Measurements from ENCODE around the gene AEBP1.

The AEBP1 gene

DNA sequence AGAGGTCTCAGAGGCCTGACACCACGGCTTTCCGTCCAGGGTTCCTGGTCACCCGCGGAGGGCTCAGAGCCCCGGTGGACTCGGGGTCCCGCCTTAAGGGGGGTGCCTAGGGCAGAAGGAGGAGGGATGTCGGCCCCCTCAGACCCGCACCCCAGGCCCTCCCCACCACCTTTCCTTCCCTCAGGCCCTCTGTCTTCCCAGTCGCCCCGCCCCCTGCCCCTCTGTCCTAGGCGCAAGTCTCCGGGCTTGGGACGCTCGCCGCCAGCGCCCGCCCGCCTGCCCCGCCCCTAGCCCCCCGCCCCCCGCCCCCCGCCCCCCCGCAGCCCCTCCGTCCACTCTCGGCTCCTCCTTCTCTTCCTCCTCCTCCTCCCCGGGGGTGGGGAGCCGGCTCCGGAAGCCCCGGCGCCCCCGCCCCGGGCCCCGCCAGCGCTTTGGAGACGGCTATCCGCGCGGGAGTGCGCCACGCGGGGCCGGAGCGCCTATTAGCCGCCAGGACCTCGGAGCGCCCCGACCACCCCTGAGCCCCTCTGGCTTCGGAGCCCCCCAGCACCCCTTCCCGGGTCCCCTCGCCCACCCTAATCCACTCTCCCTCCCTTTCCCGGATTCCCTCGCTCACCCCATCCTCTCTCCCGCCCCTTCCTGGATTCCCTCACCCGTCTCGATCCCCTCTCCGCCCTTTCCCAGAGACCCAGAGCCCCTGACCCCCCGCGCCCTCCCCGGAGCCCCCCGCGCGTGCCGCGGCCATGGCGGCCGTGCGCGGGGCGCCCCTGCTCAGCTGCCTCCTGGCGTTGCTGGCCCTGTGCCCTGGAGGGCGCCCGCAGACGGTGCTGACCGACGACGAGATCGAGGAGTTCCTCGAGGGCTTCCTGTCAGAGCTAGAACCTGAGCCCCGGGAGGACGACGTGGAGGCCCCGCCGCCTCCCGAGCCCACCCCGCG, at the start of gene AEBP1:
Gene AEBP1 (plus strand): TSS at position 423 of the 937 bp plus-strand sequence. CDS start 321 bp downstream, at position 744.
- DNase-seq, result no peak

DNA sequence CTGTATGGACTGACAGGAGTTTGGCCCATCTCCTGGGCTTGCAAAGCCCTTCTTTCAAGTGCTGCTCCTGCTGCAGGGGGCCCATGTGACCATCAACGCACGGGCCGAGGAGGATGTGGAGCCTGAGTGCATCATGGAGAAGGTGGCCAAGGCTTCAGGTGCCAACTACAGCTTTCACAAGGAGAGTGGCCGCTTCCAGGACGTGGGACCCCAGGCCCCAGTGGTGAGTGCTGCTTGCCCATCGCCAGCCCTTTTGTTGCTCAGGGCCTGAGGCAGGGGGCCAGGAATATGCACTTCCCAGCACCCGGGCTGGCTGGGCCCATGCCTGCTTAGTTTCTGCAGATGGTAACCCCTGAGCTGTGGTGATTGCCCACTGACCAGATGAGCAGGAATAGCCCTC, 47.5 kb upstream of the AEBP1 start:
- no peak for DNase-seq

DNA sequence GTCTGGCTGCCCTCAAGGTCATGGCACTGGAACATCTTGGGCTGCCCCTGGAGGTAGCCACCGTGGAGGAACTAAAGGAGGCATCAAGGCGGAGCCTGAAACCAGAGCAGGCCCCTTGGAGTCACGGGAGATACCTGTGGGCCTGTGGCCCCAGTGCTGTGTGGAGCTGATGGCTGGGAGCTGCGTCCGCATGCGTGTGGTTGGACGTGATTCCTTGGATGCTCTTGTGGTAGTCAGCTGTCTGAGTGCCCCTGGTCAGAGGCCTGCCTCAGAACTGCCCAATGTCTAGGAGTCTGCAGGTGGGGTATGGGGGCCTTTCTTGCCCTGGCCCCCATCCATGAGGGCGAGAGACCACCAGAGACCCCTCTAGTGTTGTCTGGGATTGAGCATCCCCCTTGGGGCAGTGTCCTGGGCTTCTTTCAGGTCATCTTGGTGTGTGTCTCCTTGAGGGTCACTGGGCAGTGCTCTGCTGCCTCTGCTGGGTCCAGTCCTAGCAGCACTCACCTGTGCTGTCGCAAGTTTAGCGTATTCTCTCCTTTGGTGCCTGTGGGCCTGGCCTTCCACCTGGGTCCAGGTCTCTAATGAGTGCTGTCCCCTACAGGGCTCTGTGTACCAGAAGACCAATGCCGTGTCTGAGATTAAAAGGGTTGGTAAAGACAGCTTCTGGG, 46.8 kb upstream of the AEBP1 start:
- DNase-seq, result no peak

DNA sequence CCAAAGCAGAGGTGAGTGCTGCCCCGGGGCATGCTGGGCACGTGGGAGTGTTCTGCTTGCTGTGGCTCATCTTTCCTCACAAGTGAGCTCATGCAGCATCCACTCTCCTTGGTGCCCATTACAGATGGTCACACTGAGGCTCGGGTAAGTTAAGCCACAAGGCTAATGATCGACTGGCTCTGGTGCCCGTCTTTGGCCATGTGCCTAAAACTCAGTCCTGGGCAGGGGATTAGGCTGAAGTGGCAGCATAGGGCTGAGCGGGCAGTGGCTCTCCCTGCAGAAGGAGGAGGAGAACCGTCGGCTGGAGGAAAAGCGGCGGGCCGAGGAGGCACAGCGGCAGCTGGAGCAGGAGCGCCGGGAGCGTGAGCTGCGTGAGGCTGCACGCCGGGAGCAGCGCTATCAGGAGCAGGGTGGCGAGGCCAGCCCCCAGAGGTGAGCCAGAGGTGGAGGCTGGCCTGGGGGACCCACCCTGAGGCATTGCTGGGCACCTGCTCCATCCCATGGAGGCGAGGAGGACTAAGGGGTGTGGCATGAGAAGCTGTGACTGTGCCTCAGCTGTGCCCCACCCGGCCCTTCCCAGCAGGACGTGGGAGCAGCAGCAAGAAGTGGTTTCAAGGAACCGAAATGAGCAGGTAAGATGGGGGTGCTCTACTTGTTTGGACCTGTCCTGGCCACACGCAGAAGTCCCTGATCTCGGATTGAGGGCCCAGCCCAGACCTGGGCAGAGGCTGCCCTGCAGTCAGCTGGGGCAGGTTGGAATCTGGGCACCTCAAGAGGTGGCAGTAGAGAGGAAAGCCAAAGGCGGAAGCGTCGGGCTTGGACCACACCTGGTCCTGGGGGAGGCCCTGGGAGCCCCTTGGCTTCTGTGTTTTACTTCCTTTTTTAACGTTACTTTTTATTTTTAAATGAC, 46.0 kb upstream of the AEBP1 start:
- DNase-seq, result no peak

- no peak for DNase-seq
These were observed 45.4 kb upstream of the AEBP1 start for GRCh38 chr7:44058759-44059218.

- DNase-seq, result no peak
These were observed 44.7 kb upstream of the AEBP1 start for GRCh38 chr7:44059219-44060090.

- no peak for DNase-seq
These were observed 43.8 kb upstream of the AEBP1 start for GRCh38 chr7:44060091-44060947.

DNA sequence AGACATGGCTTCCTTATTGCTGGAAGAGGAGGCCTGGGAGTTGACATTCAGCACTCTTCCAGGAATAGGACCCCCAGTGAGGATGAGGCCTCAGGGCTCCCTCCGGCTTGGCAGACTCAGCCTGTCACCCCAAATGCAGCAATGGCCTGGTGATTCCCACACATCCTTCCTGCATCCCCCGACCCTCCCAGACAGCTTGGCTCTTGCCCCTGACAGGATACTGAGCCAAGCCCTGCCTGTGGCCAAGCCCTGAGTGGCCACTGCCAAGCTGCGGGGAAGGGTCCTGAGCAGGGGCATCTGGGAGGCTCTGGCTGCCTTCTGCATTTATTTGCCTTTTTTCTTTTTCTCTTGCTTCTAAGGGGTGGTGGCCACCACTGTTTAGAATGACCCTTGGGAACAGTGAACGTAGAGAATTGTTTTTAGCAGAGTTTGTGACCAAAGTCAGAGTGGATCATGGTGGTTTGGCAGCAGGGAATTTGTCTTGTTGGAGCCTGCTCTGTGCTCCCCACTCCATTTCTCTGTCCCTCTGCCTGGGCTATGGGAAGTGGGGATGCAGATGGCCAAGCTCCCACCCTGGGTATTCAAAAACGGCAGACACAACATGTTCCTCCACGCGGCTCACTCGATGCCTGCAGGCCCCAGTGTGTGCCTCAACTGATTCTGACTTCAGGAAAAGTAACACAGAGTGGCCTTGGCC, 43.0 kb upstream of the AEBP1 start:
- DNase-seq, result no peak

GRCh38 chr7:44061645-44062179, 42.4 kb upstream of the AEBP1 start:
- no peak for DNase-seq

DNA sequence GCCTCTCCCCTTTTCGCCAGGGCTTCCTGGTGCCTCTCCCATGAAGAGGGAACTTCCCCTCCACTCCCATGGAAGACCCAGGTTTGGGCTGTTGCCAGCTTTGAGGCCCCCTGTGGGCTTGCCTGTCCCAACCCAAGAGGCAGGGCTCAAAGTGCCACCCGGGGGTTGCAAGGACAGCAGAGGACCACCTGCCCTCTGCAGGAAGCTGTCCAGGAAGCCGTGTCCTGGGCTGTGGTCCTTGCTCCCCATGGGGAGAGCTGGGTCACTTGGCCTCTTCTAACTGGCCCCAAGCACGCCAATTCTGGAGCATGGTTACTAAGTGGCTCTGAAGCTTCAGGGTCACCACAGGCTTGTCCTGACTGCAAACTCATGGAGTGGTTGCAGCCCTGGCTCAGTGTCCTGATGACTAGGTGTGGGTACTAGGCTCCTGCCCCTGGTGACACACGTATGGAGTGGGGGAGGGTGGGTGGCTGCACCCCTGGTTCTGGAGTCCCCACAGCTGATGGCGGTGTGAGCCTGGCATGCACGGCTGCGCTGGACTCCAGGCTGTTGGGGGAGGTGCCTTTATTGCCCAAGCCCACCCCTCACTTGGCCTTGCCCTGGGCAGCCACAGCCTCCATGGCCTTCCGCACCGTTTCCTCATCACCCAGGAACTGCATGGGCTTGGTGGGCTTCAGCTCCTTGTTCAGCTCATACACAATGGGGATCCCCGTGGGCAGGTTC, 41.8 kb upstream of the AEBP1 start:
- DNase-seq, result no peak

GRCh38 chr7:44062903-44063295, 41.2 kb upstream of the AEBP1 start:
- DNase-seq, result no peak

- no peak for DNase-seq
These were observed 40.6 kb upstream of the AEBP1 start for GRCh38 chr7:44063547-44063893.

- no peak for DNase-seq
These were observed 40.1 kb upstream of the AEBP1 start for GRCh38 chr7:44063894-44064651.

- no peak for DNase-seq
These were observed 39.2 kb upstream of the AEBP1 start for GRCh38 chr7:44064791-44065430.

DNA sequence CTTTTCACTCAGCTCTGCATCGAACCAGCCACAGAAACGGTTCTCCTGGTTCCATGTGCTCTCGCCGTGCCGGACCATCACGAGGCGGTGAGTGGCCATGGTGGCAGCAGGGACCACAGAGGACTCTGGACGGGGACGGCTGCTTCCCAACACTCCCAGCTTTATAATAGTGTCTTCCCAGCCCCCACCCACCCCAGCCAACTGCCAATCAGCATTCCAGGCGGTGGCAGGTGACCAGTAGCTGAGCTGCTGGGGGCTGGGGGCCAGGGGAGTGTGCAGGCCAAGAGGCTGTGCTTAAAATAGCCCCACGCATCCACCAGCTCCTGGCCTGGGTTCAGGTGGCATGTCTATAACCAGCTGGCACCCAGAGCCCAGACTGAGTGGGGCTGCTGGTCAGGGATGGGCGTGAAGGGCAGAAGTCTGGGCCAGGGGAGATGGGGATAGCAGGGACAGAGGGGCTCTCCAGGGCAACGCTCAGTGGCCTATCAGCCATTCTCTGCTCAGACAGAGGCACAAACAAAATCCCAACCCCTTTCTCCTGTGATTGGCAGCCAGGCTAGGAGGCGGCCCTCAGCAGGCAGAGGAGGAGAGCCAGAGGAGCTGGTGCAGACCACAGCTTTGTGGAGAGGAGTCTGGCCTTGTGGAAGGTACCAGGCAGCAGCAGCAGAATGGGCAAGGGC, 38.6 kb upstream of the AEBP1 start, which contains the start of gene PGAM2:
Gene PGAM2 (minus strand): TSS at position 137 of the 680 bp plus-strand sequence. CDS start 38 bp downstream, at position 99.
- peak; percentile 41 for DNase-seq

DNA sequence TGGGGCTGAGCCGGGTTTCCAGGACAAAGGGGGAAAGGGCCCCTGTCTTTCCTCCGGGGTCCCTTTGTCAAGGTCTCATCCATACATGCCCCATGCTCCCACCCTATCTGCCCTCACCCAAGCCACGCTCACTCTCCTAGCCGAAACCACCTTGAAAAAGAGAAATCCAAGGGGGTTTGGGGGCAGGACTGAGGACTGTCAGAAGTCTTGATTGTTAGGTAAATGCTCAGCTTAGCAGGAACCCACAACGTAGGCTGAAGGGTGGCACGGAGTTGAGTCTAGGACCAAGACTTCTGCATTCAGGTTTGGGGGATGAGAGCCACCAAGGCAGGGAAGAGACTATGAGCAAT, 38.1 kb upstream of the AEBP1 start:
- DNase-seq, result no peak

DNA sequence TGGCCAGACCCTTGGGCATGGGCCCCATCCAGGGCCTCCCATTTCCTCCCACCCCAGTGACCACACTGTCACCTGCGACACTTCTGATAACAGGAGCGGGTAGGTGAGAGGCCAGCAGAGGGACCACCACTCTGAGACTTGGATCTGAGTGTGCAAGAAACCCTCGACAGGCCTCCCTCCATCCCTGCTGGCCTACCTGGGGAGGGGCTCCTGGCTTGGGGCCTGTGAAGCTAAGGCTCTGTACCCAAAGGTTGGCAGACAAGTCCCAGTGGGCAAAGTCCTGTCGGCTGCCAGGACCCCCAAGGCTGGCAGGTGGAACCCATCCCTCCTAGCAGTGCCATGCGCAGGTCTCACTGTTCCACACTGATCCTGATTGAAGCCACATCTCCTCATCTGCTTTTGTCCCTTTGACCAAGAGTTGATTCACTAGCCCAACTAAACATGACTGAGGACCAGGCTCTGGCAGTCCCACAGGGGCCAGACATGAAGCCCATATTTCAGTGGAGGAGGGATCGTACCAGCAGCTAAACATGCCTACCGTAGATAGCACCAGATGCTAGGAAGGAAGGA, 37.6 kb upstream of the AEBP1 start:
- DNase-seq, result no peak
